SK-MEL-5 (cell line): Measurements from ENCODE around the gene TRIP12. TPM values are rescaled to one million over a fixed set of nuclear protein-coding genes. Genes with fewer than 3 reads are reported as not detected.

Experiments
- DNase-seq: peaks from one replicate; pipeline ENCODE4 v3.0.0-alpha.2; 2016; ENCODE audit warnings: low read depth, low spot score
- in situ Hi-C: cut with HindIII; loops from 2 replicates; pipeline ENCODE4 v1.10.0; 2016; ENCODE audit warnings: low sequenced_read_pairs, high pct_unique_total_duplicates, low pct_unique_long_range_greater_than_20kb
- small RNA-seq, 2 experiments: library from RNA; depleted of rRNA; stranded (forward); fragments of <200 nt; gene quantifications; one replicate each; pipeline ENCODE3, GENCODE V24; 2014
- total RNA-seq: library from RNA; depleted of rRNA; stranded (reverse); fragments of >200 nt; shearing (Covaris generic); gene quantifications from 2 replicates; pipeline ENCODE4 v1.2.3, GENCODE V29; 2014; rRNA removed

TRIP12 gene
- total RNA-seq, 1 experiment from 2014 or later = 115 TPM

DNA sequence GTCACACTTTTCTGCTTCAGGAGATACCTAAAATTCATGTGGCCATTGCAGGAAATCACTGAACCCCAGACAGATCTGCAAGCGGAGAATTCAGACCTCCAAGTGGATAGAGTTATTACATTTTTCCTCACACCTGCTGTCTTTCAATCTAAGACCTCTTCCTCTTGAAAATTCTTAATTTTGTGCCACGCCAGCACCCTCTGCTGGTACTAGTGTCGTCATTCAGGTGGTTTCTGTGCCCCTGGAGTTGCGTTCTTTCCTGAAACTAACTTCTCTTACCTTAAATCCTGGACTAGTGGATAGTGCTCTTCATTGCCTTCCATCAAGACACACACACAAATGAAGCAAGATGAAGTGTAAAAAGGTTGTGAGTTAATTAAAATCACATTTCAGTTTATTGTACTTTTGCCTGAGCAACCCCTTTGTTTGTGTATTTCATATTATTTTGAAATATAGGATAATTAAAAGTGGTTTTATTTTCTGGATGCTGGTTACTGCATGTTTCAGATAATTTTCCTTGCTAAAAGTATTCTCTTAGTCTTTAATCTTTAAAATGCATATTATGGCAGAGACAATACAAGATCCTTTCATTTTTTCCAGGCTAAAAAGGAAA, 205.8 kb downstream of the TRIP12 start:
- in situ Hi-C loops = loop anchor here (25.0 kb wide), 1 partner anchor 104 kb away; no protein-coding TSS in a partner anchor
- peak; percentile 68 for DNase-seq

- peak; percentile 54 for DNase-seq
- in situ Hi-C loops = loop anchor here (25.0 kb wide), 1 partner anchor 103 kb away; no protein-coding TSS in a partner anchor
These were observed 206.9 kb downstream of the TRIP12 start for GRCh38 chr2:229714736-229715541.

DNA sequence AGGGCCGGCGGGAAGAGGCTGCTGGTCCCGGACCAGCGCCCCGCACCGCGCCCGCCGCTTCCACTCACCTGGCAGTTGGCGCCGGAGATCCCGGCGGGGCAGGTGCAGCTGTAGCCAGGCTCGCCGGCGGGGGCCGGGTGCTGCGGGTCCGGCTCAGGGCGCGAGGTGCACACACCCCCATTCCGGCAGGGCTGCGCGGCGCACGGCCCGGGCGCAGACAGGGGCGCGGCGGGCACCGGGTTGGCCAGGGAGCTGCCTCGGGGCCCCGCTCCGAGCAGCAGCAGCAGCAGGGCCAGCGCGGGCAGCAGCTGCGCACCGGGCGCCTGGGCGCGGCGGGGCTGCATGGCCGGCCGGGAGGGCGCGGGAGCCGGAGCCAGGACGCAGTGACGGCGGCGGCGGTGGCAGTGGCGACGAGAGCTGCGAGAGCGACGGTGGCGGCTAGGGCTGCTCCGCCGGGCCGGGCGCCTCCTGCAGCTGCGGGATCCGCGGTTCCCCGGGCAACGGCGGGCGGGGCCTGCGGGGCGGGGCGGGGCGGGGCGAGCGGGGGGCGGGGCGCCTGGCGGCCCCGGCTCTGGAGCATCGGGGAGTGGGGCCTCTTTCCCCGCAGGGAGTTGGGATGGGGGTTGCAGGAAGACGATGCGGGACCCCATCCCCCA, 207.6 kb downstream of the TRIP12 start, which contains the start of gene DNER:
Gene DNER, minus strand, starts transcription at position 476 of the 656 bp plus-strand sequence. Its CDS starts 132 bp downstream, at position 344.
- DNase-seq = peak; percentile 25
- in situ Hi-C loops = loop anchor here (25.0 kb wide), 1 partner anchor 102 kb away; no protein-coding TSS in a partner anchor

Small RNA genes within 50 kb of the gene (small RNA-seq; reads per million reads assigned to genes)
- gene RNU6-613P (0 to 0.05 reads per million in 2 experiments), gene RNU6-964P (0 reads per million in 2 experiments)

Other genes starting within 250 kb of the TRIP12 start
- 32.9 and 34.3 TPM in 2 replicates for gene DNER, start 207.5 kb downstream of the TRIP12 start, total RNA-seq
- gene FBXO36, start 494 bp upstream of the TRIP12 start, total RNA-seq = 0.45 and 0.67 TPM in 2 replicates
- gene SLC16A14, start 146.9 kb upstream of the TRIP12 start, total RNA-seq = not detected in 2 replicates